Measurements from ENCODE around the gene LRCH1. TPM values are rescaled to one million over a fixed set of nuclear protein-coding genes. Genes with fewer than 3 reads are reported as not detected.

LRCH1 gene
- total and polyA plus RNA-seq, 5 donors from 2014 or later: 2.6 to 23.5 (median 3.4) TPM

DNA sequence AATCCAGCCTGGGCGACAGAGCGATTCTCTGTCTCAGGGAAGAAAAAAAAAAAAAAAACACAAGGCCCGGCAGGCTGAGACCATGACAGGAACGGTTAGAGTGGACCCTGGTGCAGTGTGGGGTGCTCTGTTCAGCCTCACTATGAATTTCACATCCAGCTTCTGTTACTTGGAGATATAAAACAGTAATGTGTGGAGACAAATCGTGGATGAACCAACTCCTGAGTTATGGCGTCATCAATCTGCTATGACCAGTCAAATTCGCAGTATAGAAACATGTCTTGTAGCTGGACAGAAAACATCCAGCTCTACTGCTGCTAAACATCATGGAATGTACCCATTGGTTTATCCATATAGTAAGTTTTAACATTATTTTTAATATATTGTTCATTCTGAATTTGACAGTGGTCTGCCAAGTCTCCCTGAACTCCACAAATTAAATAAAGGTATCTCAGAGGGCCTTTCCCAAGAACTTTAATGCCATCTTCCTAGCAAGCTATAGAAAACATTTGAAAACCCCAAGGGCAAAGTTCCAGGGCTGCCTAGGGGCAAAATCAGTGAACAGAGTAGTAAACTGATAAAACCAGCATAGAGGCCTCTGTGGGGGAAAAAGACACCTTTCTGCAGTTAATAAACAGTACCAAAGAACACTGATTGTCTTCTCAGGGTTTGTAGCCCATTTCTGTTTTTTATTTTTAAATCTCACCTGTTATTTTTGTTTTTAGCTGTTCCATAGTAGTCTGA lies 75.8 kb downstream of the LRCH1 start:
- Mint-ChIP-seq H3K9me3 (no peaks in the 10 kb centered on the region), H3K27ac (peak overlapping the region in 1 of 3 donors; percentile 14), H3K4me1 (peaks cover 39 to 70% (median 59%) of the 10 kb centered on the region in 4 donors), H3K4me3 (no peak overlapping the region), H3K27me3 (no peaks in the 10 kb centered on the region), H3K36me3 (peaks cover 3% of the 10 kb centered on the region)
- DNase-seq: no peak
- no peak for ATAC-seq (ENCODE audit: low read depth in 2 of 2)
- Histone ChIP-seq H3K9me3 (ENCODE audit: control insufficient read depth in 2 of 2, low read length in 2 of 2) (no peaks in the 10 kb centered on the region), H3K27ac (ENCODE audit: insufficient read depth, low read length, poor library complexity, severe bottlenecking) (no peak overlapping the region), H3K27me3 (ENCODE audit: control insufficient read depth, insufficient read depth, low read length) (no peaks in the 10 kb centered on the region), H3K4me3 (ENCODE audit: low read depth, low read length) (no peak overlapping the region), H3K4me1 (ENCODE audit: control insufficient read depth, insufficient read depth, low read length, poor library complexity, severe bottlenecking) (peaks cover 8% of the 10 kb centered on the region), H3K36me3 (ENCODE audit: control insufficient read depth, insufficient read depth, low read length) (no peaks in the 10 kb centered on the region)

- peaks cover 45 to 64% (median 57%) of the 10 kb centered on the region in 4 donors for H3K4me1 Mint-ChIP-seq
- no peak for DNase-seq
- peaks cover 0 to 3% (median 0%) of the 10 kb centered on the region in 7 donors for H3K9me3 Mint-ChIP-seq
- H3K27me3 Mint-ChIP-seq: no peaks in the 10 kb centered on the region
- H3K27ac Mint-ChIP-seq: peak overlapping the region in 2 of 3 donors; percentile 14 to 53
- ATAC-seq (ENCODE audit: low read depth in 2 of 2): no peak
- H3K36me3 Mint-ChIP-seq: peaks cover 6% of the 10 kb centered on the region
- Histone ChIP-seq H3K9me3 (ENCODE audit: control insufficient read depth in 2 of 2, low read length in 2 of 2) (no peaks in the 10 kb centered on the region), H3K27ac (ENCODE audit: insufficient read depth, low read length, poor library complexity, severe bottlenecking) (no peak overlapping the region), H3K4me1 (ENCODE audit: control insufficient read depth, insufficient read depth, low read length, poor library complexity, severe bottlenecking) (peaks cover 8% of the 10 kb centered on the region), H3K27me3 (ENCODE audit: control insufficient read depth, insufficient read depth, low read length) (no peaks in the 10 kb centered on the region), H3K36me3 (ENCODE audit: control insufficient read depth, insufficient read depth, low read length) (no peaks in the 10 kb centered on the region), H3K4me3 (ENCODE audit: low read depth, low read length) (no peak overlapping the region)
- peak overlapping the region in 1 of 4 donors; percentile 35 for H3K4me3 Mint-ChIP-seq
Observed at GRCh38 chr13:46629811-46630413, 76.9 kb downstream of the LRCH1 start.

DNA sequence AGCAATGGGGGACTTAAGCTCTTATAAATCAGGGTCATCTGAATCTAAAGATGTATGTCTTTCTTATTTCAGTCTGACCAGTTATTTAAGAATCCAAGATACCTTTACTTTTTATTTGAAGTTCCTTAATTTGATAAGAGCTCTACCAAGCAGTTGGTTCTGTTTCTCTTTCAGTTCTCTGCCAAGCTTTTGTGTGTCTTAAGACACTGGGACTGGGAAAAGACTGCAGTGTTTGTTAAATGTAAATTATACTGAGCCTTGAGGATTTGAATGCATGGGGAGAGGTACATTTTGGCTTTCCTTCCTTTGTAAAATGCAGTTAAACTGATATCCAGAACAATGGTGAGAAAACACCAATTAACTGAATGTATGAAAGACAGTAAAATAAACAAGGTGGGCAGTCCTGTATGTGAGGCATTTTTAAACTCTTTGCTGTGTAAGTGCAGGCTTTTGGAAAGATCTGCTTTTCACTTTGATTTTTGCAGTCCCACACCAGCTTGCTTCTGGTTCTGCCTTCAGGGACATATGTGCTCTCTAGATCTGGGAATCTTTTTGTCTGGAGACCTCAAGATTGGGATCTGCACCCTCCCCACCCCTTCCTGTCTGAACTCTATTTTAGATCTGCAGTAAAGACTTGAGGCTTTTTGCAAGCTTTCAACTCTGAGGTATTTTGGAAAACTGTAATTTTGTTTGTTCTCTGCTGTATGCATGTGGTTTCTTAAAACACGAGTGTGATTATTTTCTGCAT lies 77.6 kb downstream of the LRCH1 start:
- Histone ChIP-seq H3K4me1 (ENCODE audit: control insufficient read depth, insufficient read depth, low read length, poor library complexity, severe bottlenecking) (peaks cover 7% of the 10 kb centered on the region), H3K27ac (ENCODE audit: insufficient read depth, low read length, poor library complexity, severe bottlenecking) (no peak overlapping the region), H3K9me3 (ENCODE audit: control insufficient read depth in 2 of 2, low read length in 2 of 2) (no peaks in the 10 kb centered on the region), H3K27me3 (ENCODE audit: control insufficient read depth, insufficient read depth, low read length) (no peaks in the 10 kb centered on the region), H3K36me3 (ENCODE audit: control insufficient read depth, insufficient read depth, low read length) (no peaks in the 10 kb centered on the region), H3K4me3 (ENCODE audit: low read depth, low read length) (no peak overlapping the region)
- Mint-ChIP-seq H3K36me3 (peaks cover 7% of the 10 kb centered on the region), H3K4me1 (peaks cover 45 to 59% (median 53%) of the 10 kb centered on the region in 4 donors), H3K4me3 (peak overlapping the region in 1 of 4 donors; percentile 19), H3K27ac (peak overlapping the region; percentile 23 to 53 (median 39)), H3K27me3 (no peaks in the 10 kb centered on the region), H3K9me3 (peaks cover 0 to 3% (median 0%) of the 10 kb centered on the region in 7 donors)
- no peak for ATAC-seq (ENCODE audit: low read depth in 2 of 2)
- DNase-seq: no peak

GRCh38 chr13:46631179-46631542 lies 78.2 kb downstream of the LRCH1 start:
- H3K27ac Mint-ChIP-seq: peak overlapping the region; percentile 23 to 53 (median 39)
- no peaks in the 10 kb centered on the region for H3K9me3 ChIP-seq (ENCODE audit: control insufficient read depth in 2 of 2, low read length in 2 of 2)

DNA sequence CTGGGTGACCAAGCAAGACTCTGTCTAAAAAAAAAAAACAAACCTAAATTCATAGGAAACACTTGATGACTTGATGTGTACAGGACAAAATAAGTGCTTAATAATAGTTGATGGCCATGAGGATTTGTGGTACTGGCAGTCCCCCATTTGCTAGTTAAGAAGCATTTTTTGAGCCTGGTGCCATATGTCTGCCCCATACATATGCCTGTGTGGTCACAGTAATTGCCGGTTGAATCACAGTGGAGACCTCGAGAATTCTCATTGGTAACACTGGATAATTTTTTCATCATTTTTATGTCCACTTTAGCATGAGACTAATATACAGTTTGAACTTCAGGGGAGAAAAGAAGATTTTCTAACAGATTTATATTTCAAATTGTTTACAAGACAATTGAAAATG lies 79.2 kb downstream of the LRCH1 start:
- Histone ChIP-seq H3K9me3 (ENCODE audit: control insufficient read depth in 2 of 2, low read length in 2 of 2) (no peaks in the 10 kb centered on the region), H3K4me1 (ENCODE audit: control insufficient read depth, insufficient read depth, low read length, poor library complexity, severe bottlenecking) (peaks cover 5% of the 10 kb centered on the region), H3K4me3 (ENCODE audit: low read depth, low read length) (no peak overlapping the region), H3K36me3 (ENCODE audit: control insufficient read depth, insufficient read depth, low read length) (no peaks in the 10 kb centered on the region), H3K27ac (ENCODE audit: insufficient read depth, low read length, poor library complexity, severe bottlenecking) (no peak overlapping the region), H3K27me3 (ENCODE audit: control insufficient read depth, insufficient read depth, low read length) (no peaks in the 10 kb centered on the region)
- DNase-seq (no peak), ATAC-seq (ENCODE audit: low read depth in 2 of 2) (no peak)
- Mint-ChIP-seq H3K36me3 (peaks cover 16% of the 10 kb centered on the region), H3K4me3 (no peak overlapping the region), H3K4me1 (peaks cover 38 to 56% (median 47%) of the 10 kb centered on the region in 4 donors), H3K27ac (peak overlapping the region in 1 of 3 donors; percentile 37), H3K27me3 (no peaks in the 10 kb centered on the region), H3K9me3 (peaks cover 0 to 6% (median 0%) of the 10 kb centered on the region in 7 donors)

More at GRCh38 chr13:46631179-46631542, 78.2 kb downstream of the LRCH1 start:
- Mint-ChIP-seq H3K4me3 (peak overlapping the region in 1 of 4 donors; percentile 19), H3K27me3 (no peaks in the 10 kb centered on the region), H3K9me3 (peaks cover 0 to 3% (median 0%) of the 10 kb centered on the region in 7 donors), H3K4me1 (peaks cover 40 to 56% (median 51%) of the 10 kb centered on the region in 4 donors), H3K36me3 (peaks cover 9% of the 10 kb centered on the region)
- H3K4me3 ChIP-seq (ENCODE audit: low read depth, low read length): no peak overlapping the region
- no peaks in the 10 kb centered on the region for H3K27me3 ChIP-seq (ENCODE audit: control insufficient read depth, insufficient read depth, low read length)
- DNase-seq: no peak
- no peak for ATAC-seq (ENCODE audit: low read depth in 2 of 2)
- no peak overlapping the region for H3K27ac ChIP-seq (ENCODE audit: insufficient read depth, low read length, poor library complexity, severe bottlenecking)
- no peaks in the 10 kb centered on the region for H3K36me3 ChIP-seq (ENCODE audit: control insufficient read depth, insufficient read depth, low read length)
- H3K4me1 ChIP-seq (ENCODE audit: control insufficient read depth, insufficient read depth, low read length, poor library complexity, severe bottlenecking): peaks cover 5% of the 10 kb centered on the region

DNA sequence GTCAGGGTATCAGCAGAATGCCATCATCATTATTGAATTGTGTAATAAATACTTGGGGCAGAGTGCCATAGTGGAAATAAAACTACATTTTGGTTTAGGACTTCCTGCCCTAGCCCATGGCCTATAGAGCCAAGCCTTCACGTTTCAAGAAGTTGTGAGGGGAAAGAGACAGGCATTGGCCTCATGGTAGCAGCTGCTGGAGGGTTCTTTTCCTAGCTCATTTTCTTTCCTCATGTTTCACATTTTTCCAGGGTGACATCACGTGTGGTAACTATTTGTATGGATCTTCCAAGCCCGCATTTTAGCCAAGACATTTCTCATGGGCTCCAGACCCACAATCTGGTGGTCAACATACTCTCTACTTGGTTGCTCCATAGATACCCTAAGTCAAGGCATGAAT lies 80.4 kb downstream of the LRCH1 start:
- Mint-ChIP-seq H3K36me3 (peaks cover 21% of the 10 kb centered on the region), H3K4me1 (peaks cover 34 to 53% (median 42%) of the 10 kb centered on the region in 4 donors), H3K27ac (no peak overlapping the region), H3K27me3 (no peaks in the 10 kb centered on the region), H3K4me3 (no peak overlapping the region), H3K9me3 (peaks cover 0 to 6% (median 0%) of the 10 kb centered on the region in 7 donors)
- H3K9me3 ChIP-seq (ENCODE audit: control insufficient read depth in 2 of 2, low read length in 2 of 2): no peaks in the 10 kb centered on the region
- DNase-seq (no peak), ATAC-seq (ENCODE audit: low read depth in 2 of 2) (no peak)
- peaks cover 5% of the 10 kb centered on the region for H3K4me1 ChIP-seq (ENCODE audit: control insufficient read depth, insufficient read depth, low read length, poor library complexity, severe bottlenecking)
- H3K4me3 ChIP-seq (ENCODE audit: low read depth, low read length): no peak overlapping the region
- H3K27ac ChIP-seq (ENCODE audit: insufficient read depth, low read length, poor library complexity, severe bottlenecking): no peak overlapping the region
- no peaks in the 10 kb centered on the region for H3K27me3 ChIP-seq (ENCODE audit: control insufficient read depth, insufficient read depth, low read length)
- no peaks in the 10 kb centered on the region for H3K36me3 ChIP-seq (ENCODE audit: control insufficient read depth, insufficient read depth, low read length)

- DNase-seq (no peak), ATAC-seq (ENCODE audit: low read depth in 2 of 2) (no peak)
- H3K4me1 ChIP-seq (ENCODE audit: control insufficient read depth, insufficient read depth, low read length, poor library complexity, severe bottlenecking): no peaks in the 10 kb centered on the region
- H3K9me3 ChIP-seq (ENCODE audit: control insufficient read depth in 2 of 2, low read length in 2 of 2): no peaks in the 10 kb centered on the region
- Mint-ChIP-seq H3K27me3 (no peaks in the 10 kb centered on the region), H3K9me3 (peaks cover 0 to 6% (median 0%) of the 10 kb centered on the region in 7 donors), H3K36me3 (peaks cover 21% of the 10 kb centered on the region), H3K4me3 (no peak overlapping the region), H3K27ac (peak overlapping the region in 1 of 3 donors; percentile 75), H3K4me1 (peaks cover 18 to 45% (median 43%) of the 10 kb centered on the region in 4 donors)
- H3K4me3 ChIP-seq (ENCODE audit: low read depth, low read length): no peak overlapping the region
- H3K27ac ChIP-seq (ENCODE audit: insufficient read depth, low read length, poor library complexity, severe bottlenecking): no peak overlapping the region
- no peaks in the 10 kb centered on the region for H3K36me3 ChIP-seq (ENCODE audit: control insufficient read depth, insufficient read depth, low read length)
- no peaks in the 10 kb centered on the region for H3K27me3 ChIP-seq (ENCODE audit: control insufficient read depth, insufficient read depth, low read length)
Observed at GRCh38 chr13:46636451-46636850, 83.5 kb downstream of the LRCH1 start.

All from CD4-positive, CD25-positive, alpha-beta regulatory T cell (primary cell).